Testis (tissue), 3 donors: Measurements from ENCODE around the gene JMJD4. TPM values are rescaled to one million over a fixed set of nuclear protein-coding genes. Genes with fewer than 3 reads are reported as not detected.

Experiments used
- DNase-seq: peaks from one replicate; pipeline ENCODE4 v3.0.0-alpha.2; 2019
- H3K27ac ChIP-seq, 2 donors: fragments of 200-600 bp; sonication (generic); one replicate each; pipeline ENCODE4 v1.5.1; 2019
- H3K27me3 ChIP-seq: fragments of 200-600 bp; sonication (generic); one replicate; pipeline ENCODE4 v1.5.1; 2019
- H3K36me3 ChIP-seq: fragments of 200-600 bp; sonication (generic); one replicate; pipeline ENCODE4 v1.5.1; 2017; ENCODE audit warnings: low read depth; ENCODE audit errors: missing control alignments
- H3K4me1 ChIP-seq: fragments of 200-600 bp; sonication (generic); one replicate; pipeline ENCODE4 v1.5.1; 2019
- H3K4me3 ChIP-seq, 2 donors: fragments of 200-600 bp; sonication (generic); one replicate each; pipeline ENCODE4 v1.5.1; 2017 to 2019
- H3K9me3 ChIP-seq: fragments of 200-600 bp; sonication (generic); one replicate; pipeline ENCODE4 v1.5.1; 2017
- POLR2A ChIP-seq: fragments of 450-650 bp; IDR thresholded peaks from one replicate; pipeline ENCODE4 v1.6.1; 2017; ENCODE audit warnings: antibody characterized with exemption, mild to moderate bottlenecking, moderate library complexity
- WGBS, 2 donors: methylation state at CpG; one replicate each; pipeline ENCODE4 v1.1.5; 2018; 5-methylcytosine and 5-hydroxymethylcytosine counted together
- intact Hi-C: fragments of 100-400 bp; cut with DNase I; formaldehyde crosslinking; loops from one replicate; pipeline ENCODE4 v1.15.1; 2023; ENCODE audit warnings: low total_unique reads
- polyA plus RNA-seq: library from polyadenylated mRNA; stranded (reverse); fragments of 350-450 nt; fragmentation: Illumina TruSeq; extraction: RNeasy Lipid Tissue Mini Kit (QIAGEN cat#74804); gene quantifications from one replicate; pipeline ENCODE4 v1.2.3, GENCODE V29; 2014; ENCODE audit warnings: low read depth, low replicate concordance; ENCODE audit not compliant: insufficient read depth
- total RNA-seq, 2 donors: library from RNA; depleted of rRNA; stranded (reverse); fragments of >200 nt; gene quantifications; one replicate each; pipeline ENCODE4 v1.2.3, GENCODE V29; 2016
- TF ChIP-seq, protein P1 (sequence below), 3 experiments: fragments of 450-650 bp in 2 of 3; fragments of 200-600 bp in 1 of 3; sonication (generic) in 1 of 3; IDR thresholded peaks; one replicate each; pipeline ENCODE4 v1.5.1; 2016 to 2019; ENCODE audit warnings: antibody characterized with exemption in 3 of 3, mild to moderate bottlenecking in 2 of 3, moderate library complexity in 1 of 3

JMJD4 gene
- total and polyA plus RNA-seq, 3 donors from 2014 or later: 33.8 to 36.1 (median 35.2) TPM

DNA sequence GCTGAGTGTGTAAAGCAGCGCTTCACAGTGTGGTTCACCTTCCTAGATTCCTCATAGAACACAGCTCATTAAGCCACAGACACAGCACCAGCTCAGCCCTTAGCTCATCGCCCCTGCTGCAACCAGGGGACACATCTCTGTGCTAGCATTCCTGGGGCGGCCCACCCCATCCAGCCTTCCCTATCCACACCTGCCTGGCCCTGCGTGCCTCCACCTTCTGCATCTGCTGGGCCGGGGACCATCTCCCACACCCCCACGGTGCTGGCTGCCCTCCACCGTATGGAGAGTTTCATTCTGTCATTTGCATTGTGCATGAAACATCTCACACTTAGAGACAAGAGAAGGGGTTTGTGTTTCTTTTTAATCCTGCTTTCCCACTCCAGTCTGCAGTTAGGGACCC lies 44.6 kb upstream of the JMJD4 start:
- Histone ChIP-seq H3K27me3 (no peaks in the 10 kb centered on the region), H3K4me3 (no peak overlapping the region), H3K36me3 (no peaks in the 10 kb centered on the region), H3K9me3 (no peaks in the 10 kb centered on the region), H3K27ac (no peak overlapping the region), H3K4me1 (no peaks in the 10 kb centered on the region)
- intact Hi-C loops: no loop called here
- no peak for DNase-seq
- WGBS, 2 donors: 88 to 95% methylated on average over 7 of the region's 7 CpGs
- no peak for TF ChIP-seq POLR2A
- TF ChIP-seq, protein P1, sequence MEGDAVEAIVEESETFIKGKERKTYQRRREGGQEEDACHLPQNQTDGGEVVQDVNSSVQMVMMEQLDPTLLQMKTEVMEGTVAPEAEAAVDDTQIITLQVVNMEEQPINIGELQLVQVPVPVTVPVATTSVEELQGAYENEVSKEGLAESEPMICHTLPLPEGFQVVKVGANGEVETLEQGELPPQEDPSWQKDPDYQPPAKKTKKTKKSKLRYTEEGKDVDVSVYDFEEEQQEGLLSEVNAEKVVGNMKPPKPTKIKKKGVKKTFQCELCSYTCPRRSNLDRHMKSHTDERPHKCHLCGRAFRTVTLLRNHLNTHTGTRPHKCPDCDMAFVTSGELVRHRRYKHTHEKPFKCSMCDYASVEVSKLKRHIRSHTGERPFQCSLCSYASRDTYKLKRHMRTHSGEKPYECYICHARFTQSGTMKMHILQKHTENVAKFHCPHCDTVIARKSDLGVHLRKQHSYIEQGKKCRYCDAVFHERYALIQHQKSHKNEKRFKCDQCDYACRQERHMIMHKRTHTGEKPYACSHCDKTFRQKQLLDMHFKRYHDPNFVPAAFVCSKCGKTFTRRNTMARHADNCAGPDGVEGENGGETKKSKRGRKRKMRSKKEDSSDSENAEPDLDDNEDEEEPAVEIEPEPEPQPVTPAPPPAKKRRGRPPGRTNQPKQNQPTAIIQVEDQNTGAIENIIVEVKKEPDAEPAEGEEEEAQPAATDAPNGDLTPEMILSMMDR (IDR thresholded peaks at IDR 0.05): no peak

DNA sequence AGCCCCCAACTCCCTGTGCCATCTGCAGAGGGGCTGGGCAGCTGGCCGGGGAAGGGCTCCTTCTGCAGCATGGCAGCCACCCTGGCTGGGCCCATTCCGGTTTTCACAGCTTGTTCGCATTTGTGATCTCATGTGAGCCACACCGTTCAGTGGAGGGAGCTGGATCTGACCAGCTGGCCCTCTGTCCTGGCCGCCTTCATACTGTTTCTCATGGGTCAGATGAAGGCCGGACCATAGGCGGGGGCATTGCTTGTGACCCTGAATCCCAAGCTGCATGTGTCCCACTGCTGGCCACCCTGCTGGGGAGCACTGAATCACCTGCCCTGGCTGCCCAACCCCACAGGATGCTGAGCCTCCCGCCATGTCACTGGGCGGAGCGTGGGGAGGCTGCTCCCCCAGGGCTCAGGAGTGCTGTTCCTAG lies 43.9 kb upstream of the JMJD4 start:
- Histone ChIP-seq H3K4me3 (no peak overlapping the region), H3K4me1 (no peaks in the 10 kb centered on the region), H3K27ac (no peak overlapping the region), H3K36me3 (no peaks in the 10 kb centered on the region), H3K27me3 (no peaks in the 10 kb centered on the region), H3K9me3 (no peaks in the 10 kb centered on the region)
- 97 to 99% methylated on average over 5 to 10 of the region's 10 CpGs for WGBS, 2 donors
- no peak for TF ChIP-seq POLR2A
- TF ChIP-seq, protein P1 (IDR thresholded peaks at IDR 0.05): no peak
- DNase-seq: no peak
- intact Hi-C loops: no loop called here

DNA sequence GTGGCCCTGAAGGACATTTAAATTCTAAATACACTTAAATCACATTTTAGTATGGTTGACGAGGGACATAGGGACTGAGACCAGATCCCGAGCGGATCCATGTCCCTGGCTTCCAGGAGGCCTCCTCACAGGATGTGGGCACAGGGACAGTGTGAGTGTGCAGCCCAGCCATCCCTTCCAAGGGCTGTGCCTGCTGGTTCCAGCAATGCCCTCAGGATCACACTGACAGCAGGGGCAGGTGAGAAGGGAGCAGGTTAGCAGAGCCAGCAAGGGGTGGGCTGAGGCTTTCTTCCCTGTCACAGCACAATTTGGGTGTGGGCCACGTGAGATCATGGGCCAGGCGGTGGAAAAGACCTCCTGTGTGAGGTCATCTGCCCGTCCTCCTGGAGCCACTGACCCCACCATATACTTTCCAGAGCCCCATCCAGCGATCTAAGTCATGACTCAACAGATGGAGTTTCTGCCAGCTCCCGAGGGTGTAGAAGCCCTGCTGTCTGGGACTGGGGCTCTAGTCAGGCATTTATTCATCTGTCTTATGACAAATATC lies 43.4 kb upstream of the JMJD4 start:
- TF ChIP-seq, protein P1 (IDR thresholded peaks at IDR 0.05): no peak
- TF ChIP-seq POLR2A: no peak
- Histone ChIP-seq H3K9me3 (no peaks in the 10 kb centered on the region), H3K4me1 (no peaks in the 10 kb centered on the region), H3K36me3 (no peaks in the 10 kb centered on the region), H3K27ac (no peak overlapping the region), H3K4me3 (no peak overlapping the region), H3K27me3 (no peaks in the 10 kb centered on the region)
- WGBS, 2 donors: 94 to 95% methylated on average over 3 to 8 of the region's 8 CpGs
- intact Hi-C loops: no loop called here
- no peak for DNase-seq

DNA sequence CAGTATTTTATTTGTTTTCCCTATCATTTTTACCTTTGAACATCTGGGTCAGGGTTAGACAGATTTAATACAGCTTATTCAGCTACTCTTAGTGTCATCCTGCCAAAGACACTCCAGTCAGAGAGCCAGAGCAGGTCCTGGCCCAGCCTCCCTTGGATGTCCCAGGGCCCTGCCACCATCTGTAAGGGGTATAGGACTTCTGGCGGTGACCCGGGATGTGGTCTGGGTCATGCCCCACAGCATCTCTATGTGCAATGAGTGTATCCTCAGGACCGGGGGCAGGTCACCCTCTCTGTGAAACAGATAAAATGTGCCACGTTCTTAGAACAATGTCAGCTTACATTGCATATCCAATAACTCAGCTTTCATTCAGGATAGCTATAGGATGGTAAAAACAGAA lies 42.5 kb upstream of the JMJD4 start:
- no peak overlapping the region for H3K27ac ChIP-seq
- TF ChIP-seq, protein P1 (IDR thresholded peaks at IDR 0.05): no peak
- no peak for TF ChIP-seq POLR2A
- intact Hi-C loops: no loop called here
- H3K9me3 ChIP-seq: no peaks in the 10 kb centered on the region
- DNase-seq: no peak
- H3K4me1 ChIP-seq: no peaks in the 10 kb centered on the region
- WGBS, 2 donors: 87 to 91% methylated on average over 4 of the region's 4 CpGs
- H3K27me3 ChIP-seq: no peaks in the 10 kb centered on the region
- H3K4me3 ChIP-seq: no peak overlapping the region
- no peaks in the 10 kb centered on the region for H3K36me3 ChIP-seq

DNA sequence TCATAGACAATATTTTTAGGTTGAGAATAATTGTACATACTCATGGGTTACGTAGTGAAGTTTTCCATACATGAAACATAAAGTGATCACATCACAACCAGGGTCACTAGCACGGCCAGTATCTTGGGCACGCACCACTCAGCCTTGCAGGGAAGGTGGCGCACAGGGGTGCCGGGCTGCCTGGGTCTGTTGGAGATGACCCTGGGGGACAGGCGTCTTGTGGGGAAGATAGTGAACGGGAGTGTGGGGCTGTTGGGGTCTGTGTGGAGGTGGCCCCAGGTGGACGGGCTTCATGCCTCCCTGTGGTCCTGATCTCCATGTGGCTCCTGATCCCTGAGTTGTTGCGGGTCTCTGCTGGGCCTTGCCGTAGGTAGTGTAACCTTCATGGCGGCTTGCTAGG lies 42.1 kb upstream of the JMJD4 start:
- intact Hi-C loops: no loop called here
- no peaks in the 10 kb centered on the region for H3K4me1 ChIP-seq
- WGBS, 2 donors: 91 to 97% methylated on average over 11 of the region's 11 CpGs
- H3K27ac ChIP-seq: no peak overlapping the region
- no peaks in the 10 kb centered on the region for H3K9me3 ChIP-seq
- no peaks in the 10 kb centered on the region for H3K27me3 ChIP-seq
- no peaks in the 10 kb centered on the region for H3K36me3 ChIP-seq
- DNase-seq: no peak
- H3K4me3 ChIP-seq: no peak overlapping the region
- TF ChIP-seq POLR2A: no peak
- TF ChIP-seq, protein P1 (IDR thresholded peaks at IDR 0.05): no peak
